WERI-Rb-1 (cell line): ENCODE results near the gene SSBP3.

Experiments used
- DNase-seq: peaks from one replicate; pipeline ENCODE4 v3.0.0-alpha.2; 2020
- H3K27ac ChIP-seq: fragments of 250-450 bp; sonication (Bioruptor Pico); 2 replicates; pipeline ENCODE4 v1.5.1; 2020; ENCODE audit warnings: mild to moderate bottlenecking, moderate library complexity
- H3K27me3 ChIP-seq: fragments of 250-450 bp; sonication (Bioruptor Pico); 2 replicates; pipeline ENCODE4 v1.5.1; 2021; ENCODE audit warnings: mild to moderate bottlenecking, low read depth, moderate library complexity; ENCODE audit not compliant: insufficient read depth, severe bottlenecking
- H3K36me3 ChIP-seq: fragments of 250-450 bp; sonication (Bioruptor Pico); 2 replicates; pipeline ENCODE4 v1.5.1; 2020; ENCODE audit warnings: mild to moderate bottlenecking, moderate library complexity
- H3K4me3 ChIP-seq: 2 replicates; pipeline ENCODE4 v1.5.1; 2011; ENCODE audit warnings: low read depth, mild to moderate bottlenecking, control low read depth, low read length
- H3K9me3 ChIP-seq: fragments of 250-450 bp; sonication (Bioruptor Pico); 2 replicates; pipeline ENCODE4 v1.5.1; 2021; ENCODE audit warnings: mild to moderate bottlenecking, moderate library complexity; ENCODE audit not compliant: severe bottlenecking
- CTCF ChIP-seq: IDR thresholded peaks from 2 replicates; pipeline ENCODE4 v1.5.1; 2011; ENCODE audit warnings: low read depth, mild to moderate bottlenecking, control low read depth, inconsistent platforms, low read length

The SSBP3 gene

GRCh38 chr1:54364995-54365394 lies 41.2 kb downstream of the SSBP3 start:
- Histone ChIP-seq H3K27ac (peak overlapping the region; percentile 27; the same call in 1 of the 2 replicates), H3K27me3 (no peaks in the 10 kb centered on the region), H3K36me3 (peaks cover 67% of the 10 kb centered on the region), H3K9me3 (no peaks in the 10 kb centered on the region), H3K4me3 (no peak overlapping the region)
- no peak for TF ChIP-seq CTCF
- no peak for DNase-seq

- no peak overlapping the region for H3K4me3 ChIP-seq
- peak overlapping the region; percentile 81 for H3K27ac ChIP-seq
- H3K27me3 ChIP-seq, result no peaks in the 10 kb centered on the region
- no peak for TF ChIP-seq CTCF
- DNase-seq, result no peak
- H3K36me3 ChIP-seq, result peaks cover 65% of the 10 kb centered on the region
- H3K9me3 ChIP-seq, result no peaks in the 10 kb centered on the region
Observed at GRCh38 chr1:54364582-54364981, 41.6 kb downstream of the SSBP3 start.

GRCh38 chr1:54363925-54364324 lies 42.3 kb downstream of the SSBP3 start:
- peaks cover 63% of the 10 kb centered on the region for H3K36me3 ChIP-seq
- H3K27me3 ChIP-seq, result no peaks in the 10 kb centered on the region
- H3K4me3 ChIP-seq, result no peak overlapping the region
- DNase-seq, result no peak
- H3K27ac ChIP-seq, result peak overlapping the region; percentile 81
- TF ChIP-seq CTCF, result no peak
- H3K9me3 ChIP-seq, result no peaks in the 10 kb centered on the region

GRCh38 chr1:54362881-54363340 lies 43.3 kb downstream of the SSBP3 start:
- Histone ChIP-seq H3K36me3 (peaks cover 68% of the 10 kb centered on the region), H3K9me3 (no peaks in the 10 kb centered on the region), H3K27ac (peak overlapping the region; percentile 81), H3K4me3 (no peak overlapping the region), H3K27me3 (no peaks in the 10 kb centered on the region)
- peak; percentile 78 for DNase-seq
- TF ChIP-seq CTCF, result no peak

- no peaks in the 10 kb centered on the region for H3K9me3 ChIP-seq
- TF ChIP-seq CTCF, result peak; percentile 42; the same call in 1 of the 2 replicates
- H3K36me3 ChIP-seq, result peaks cover 68% of the 10 kb centered on the region
- no peak overlapping the region for H3K4me3 ChIP-seq
- no peaks in the 10 kb centered on the region for H3K27me3 ChIP-seq
- peak; percentile 52 for DNase-seq
- H3K27ac ChIP-seq, result peak overlapping the region; percentile 81
Observed at GRCh38 chr1:54361342-54361741, 44.9 kb downstream of the SSBP3 start.
